OCI-LY3 (cell line): Measurements from ENCODE around the gene CYB5D1.

Experiments used
- H2AFZ ChIP-seq: fragments of 200-600, 300-600 bp; shearing (Covaris generic); 2 replicates; pipeline ENCODE4 v1.6.0; 2014; ENCODE audit warnings: antibody characterized with exemption, low read depth, low read length
- H3K27ac ChIP-seq: fragments of 200-600, 300-600 bp; sonication (generic); 2 replicates; pipeline ENCODE4 v1.5.1; 2014; ENCODE audit warnings: mild to moderate bottlenecking, low read length, moderate library complexity, mixed read lengths
- H3K27me3 ChIP-seq: fragments of 200-600, 300-600 bp; sonication (generic); 2 replicates; pipeline ENCODE4 v1.6.1; 2014; ENCODE audit warnings: low read depth, low read length, mixed read lengths
- H3K36me3 ChIP-seq: fragments of 200-600, 300-600 bp; sonication (generic); replicated peaks from 2 replicates; pipeline ENCODE3; 2014; ENCODE audit warnings: low read depth, low read length, mixed read lengths
- H3K4me1 ChIP-seq: fragments of 300-600, 200-600 bp; sonication (generic); 2 replicates; pipeline ENCODE4 v1.6.1; 2014; ENCODE audit warnings: low read length, mixed read lengths
- H3K4me2 ChIP-seq: fragments of 200-600, 300-600 bp; sonication (generic); 2 replicates; pipeline ENCODE4 v1.6.1; 2014; ENCODE audit warnings: low read length, mixed read lengths
- H3K4me3 ChIP-seq: fragments of 300-600, 200-600 bp; sonication (generic); 2 replicates; pipeline ENCODE4 v1.5.1; 2014; ENCODE audit warnings: antibody characterized with exemption, mild to moderate bottlenecking, low read length, moderate library complexity
- H3K79me2 ChIP-seq: fragments of 300-600, 200-600 bp; shearing (Covaris generic); 2 replicates; pipeline ENCODE4 v1.6.1; 2014; ENCODE audit warnings: mild to moderate bottlenecking, low read length, mixed read lengths
- H3K9ac ChIP-seq: fragments of 300-600, 200-600 bp; shearing (Covaris generic); 2 replicates; pipeline ENCODE4 v1.6.0; 2014; ENCODE audit warnings: mild to moderate bottlenecking, low read length, moderate library complexity
- H3K9me3 ChIP-seq: fragments of 200-600, 300-600 bp; shearing (Covaris generic); 2 replicates; pipeline ENCODE4 v1.6.1; 2014; ENCODE audit warnings: low read length, mixed read lengths; ENCODE audit not compliant: insufficient read depth
- H4K20me1 ChIP-seq: fragments of 200-600, 300-600 bp; sonication (generic); 2 replicates; pipeline ENCODE4 v1.6.1; 2016; ENCODE audit warnings: low read length, mixed read lengths; ENCODE audit not compliant: insufficient read depth
- CTCF ChIP-seq: fragments of 200-600, 300-600 bp; sonication (generic); IDR thresholded peaks from 2 replicates; pipeline ENCODE4 v1.5.1; 2014; ENCODE audit warnings: antibody characterized with exemption, low read length, low read depth
- EZH2phosphoT487 ChIP-seq: fragments of 200-600 bp; shearing (Covaris generic); IDR thresholded peaks from 2 replicates; pipeline ENCODE4 v1.6.1; 2018; ENCODE audit warnings: antibody characterized with exemption, mixed run types, low read depth

CYB5D1 gene

GRCh38 chr17:7825206-7825990 is 32.4 kb upstream of the CYB5D1 start:
- H3K4me3 ChIP-seq: no peak overlapping the region
- no peak overlapping the region for H2AFZ ChIP-seq
- H3K27ac ChIP-seq: no peak overlapping the region
- no peak for TF ChIP-seq EZH2phosphoT487
- no peak for TF ChIP-seq CTCF
- H3K9ac ChIP-seq: no peak overlapping the region
- no peaks in the 10 kb centered on the region for H3K9me3 ChIP-seq
- no peaks in the 10 kb centered on the region for H3K4me1 ChIP-seq
- no peaks in the 10 kb centered on the region for H3K79me2 ChIP-seq
- H4K20me1 ChIP-seq: no peaks in the 10 kb centered on the region
- H3K4me2 ChIP-seq: no peak overlapping the region
- H3K36me3 ChIP-seq: no peaks in the 10 kb centered on the region
- 0 out of 2 replicates have a peak, but pooled peaks cover 3% of the 10 kb centered on the region for H3K27me3 ChIP-seq

GRCh38 chr17:7830616-7831015 is 27.2 kb upstream of the CYB5D1 start:
- Histone ChIP-seq H3K9me3 (no peaks in the 10 kb centered on the region), H3K4me1 (peaks cover 7% of the 10 kb centered on the region), H3K4me3 (no peak overlapping the region), H3K27ac (no peak overlapping the region), H3K4me2 (no peak overlapping the region), H2AFZ (no peak overlapping the region), H3K36me3 (no peaks in the 10 kb centered on the region), H3K27me3 (0 out of 2 replicates have a peak, but pooled peaks cover 3% of the 10 kb centered on the region), H3K79me2 (no peaks in the 10 kb centered on the region), H3K9ac (no peak overlapping the region), H4K20me1 (no peaks in the 10 kb centered on the region)
- TF ChIP-seq CTCF (no peak), EZH2phosphoT487 (no peak)

- Histone ChIP-seq H3K4me1 (peaks cover 7% of the 10 kb centered on the region), H4K20me1 (no peaks in the 10 kb centered on the region), H3K27me3 (0 out of 2 replicates have a peak, but pooled peaks cover 3% of the 10 kb centered on the region), H3K79me2 (peaks cover 4% of the 10 kb centered on the region; the same call in 1 of the 2 replicates), H3K9me3 (no peaks in the 10 kb centered on the region), H3K4me2 (no peak overlapping the region), H3K9ac (no peak overlapping the region), H2AFZ (no peak overlapping the region), H3K27ac (no peak overlapping the region), H3K4me3 (no peak overlapping the region), H3K36me3 (no peaks in the 10 kb centered on the region)
- no peak for TF ChIP-seq EZH2phosphoT487
- no peak for TF ChIP-seq CTCF
These were observed 26.6 kb upstream of the CYB5D1 start for GRCh38 chr17:7831233-7831632.

- TF ChIP-seq CTCF (no peak), EZH2phosphoT487 (no peak)
- Histone ChIP-seq H3K27me3 (no peaks in the 10 kb centered on the region), H3K36me3 (no peaks in the 10 kb centered on the region), H3K9me3 (no peaks in the 10 kb centered on the region), H4K20me1 (no peaks in the 10 kb centered on the region), H3K79me2 (peaks cover 16% of the 10 kb centered on the region), H3K4me2 (no peak overlapping the region; the same call in 1 of the 2 replicates), H3K4me3 (no peak overlapping the region), H2AFZ (no peak overlapping the region), H3K9ac (no peak overlapping the region), H3K27ac (no peak overlapping the region), H3K4me1 (peaks cover 12% of the 10 kb centered on the region)
These were observed 25.4 kb upstream of the CYB5D1 start for GRCh38 chr17:7832431-7832830.
